ENCODE measurements around the gene GAB3.

DNA sequence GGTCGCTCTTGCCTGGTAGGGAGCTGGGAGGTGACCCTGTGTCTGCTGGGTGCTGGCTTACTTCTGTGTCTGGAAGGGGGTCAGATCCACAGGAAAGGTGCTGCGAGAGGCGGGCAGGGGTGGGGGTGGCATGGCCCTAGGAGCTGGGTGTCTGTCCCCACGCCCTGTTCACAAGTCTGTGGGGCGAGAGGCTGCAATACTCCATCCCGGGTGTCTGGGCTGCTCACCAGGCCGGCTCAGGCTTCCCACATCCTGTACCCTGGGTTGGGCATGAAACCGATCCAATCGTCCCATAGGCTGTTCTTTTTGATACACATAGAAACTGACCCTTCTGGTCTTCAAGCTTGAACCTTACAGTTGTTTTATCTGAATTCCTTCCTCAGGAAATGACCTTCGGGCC is 96.5 kb downstream of the GAB3 start:
- TF ChIP-seq RUNX1 (IDR thresholded peaks at IDR 0.05; ENCODE audit: low read depth) (no peak), SREBF2 (CRISPR knock-in tag; IDR thresholded peaks at IDR 0.05) (no peak), E2F3 (CRISPR knock-in tag; IDR thresholded peaks at IDR 0.05) (no peak), PML (IDR thresholded peaks at IDR 0.05; ENCODE audit: low read length) (no peak), RAD21 (CRISPR knock-in tag; conservative IDR thresholded peaks at IDR 0.05 in 1 of 2, IDR thresholded peaks at IDR 0.05 in 1 of 2) (no peak), SMAD3 (CRISPR knock-in tag; conservative IDR thresholded peaks at IDR 0.05) (no peak), ZSCAN32 (CRISPR knock-in tag; IDR thresholded peaks at IDR 0.05) (no peak), SIN3A (IDR thresholded peaks at IDR 0.05; ENCODE audit: borderline replicate concordance in 2 of 2, control insufficient read depth in 1 of 2, low read depth in 2 of 2, low read length in 2 of 2) (no peak)
- TF ChIP-seq, protein P1, sequence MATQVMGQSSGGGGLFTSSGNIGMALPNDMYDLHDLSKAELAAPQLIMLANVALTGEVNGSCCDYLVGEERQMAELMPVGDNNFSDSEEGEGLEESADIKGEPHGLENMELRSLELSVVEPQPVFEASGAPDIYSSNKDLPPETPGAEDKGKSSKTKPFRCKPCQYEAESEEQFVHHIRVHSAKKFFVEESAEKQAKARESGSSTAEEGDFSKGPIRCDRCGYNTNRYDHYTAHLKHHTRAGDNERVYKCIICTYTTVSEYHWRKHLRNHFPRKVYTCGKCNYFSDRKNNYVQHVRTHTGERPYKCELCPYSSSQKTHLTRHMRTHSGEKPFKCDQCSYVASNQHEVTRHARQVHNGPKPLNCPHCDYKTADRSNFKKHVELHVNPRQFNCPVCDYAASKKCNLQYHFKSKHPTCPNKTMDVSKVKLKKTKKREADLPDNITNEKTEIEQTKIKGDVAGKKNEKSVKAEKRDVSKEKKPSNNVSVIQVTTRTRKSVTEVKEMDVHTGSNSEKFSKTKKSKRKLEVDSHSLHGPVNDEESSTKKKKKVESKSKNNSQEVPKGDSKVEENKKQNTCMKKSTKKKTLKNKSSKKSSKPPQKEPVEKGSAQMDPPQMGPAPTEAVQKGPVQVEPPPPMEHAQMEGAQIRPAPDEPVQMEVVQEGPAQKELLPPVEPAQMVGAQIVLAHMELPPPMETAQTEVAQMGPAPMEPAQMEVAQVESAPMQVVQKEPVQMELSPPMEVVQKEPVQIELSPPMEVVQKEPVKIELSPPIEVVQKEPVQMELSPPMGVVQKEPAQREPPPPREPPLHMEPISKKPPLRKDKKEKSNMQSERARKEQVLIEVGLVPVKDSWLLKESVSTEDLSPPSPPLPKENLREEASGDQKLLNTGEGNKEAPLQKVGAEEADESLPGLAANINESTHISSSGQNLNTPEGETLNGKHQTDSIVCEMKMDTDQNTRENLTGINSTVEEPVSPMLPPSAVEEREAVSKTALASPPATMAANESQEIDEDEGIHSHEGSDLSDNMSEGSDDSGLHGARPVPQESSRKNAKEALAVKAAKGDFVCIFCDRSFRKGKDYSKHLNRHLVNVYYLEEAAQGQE (IDR thresholded peaks at IDR 0.05; ENCODE audit: borderline replicate concordance): no peak
- TF ChIP-seq, protein P1 (CRISPR knock-in tag; IDR thresholded peaks at IDR 0.05; ENCODE audit: low read depth): no peak

Measured in K562 (cell line).